HG03097 (cell line): ENCODE data around the gene TSPAN14.
"Not testable (repeated sequence)": the region's sequence is repeated elsewhere in the genome, so short reads cannot be mapped to it uniquely, and the experiment has no call there.

Source experiments
- ATAC-seq: cut with Tn5 transposase; IDR thresholded peaks from one replicate; pipeline ENCODE4 v1.9.1; 2021; ENCODE audit not compliant: unreplicated experiment, low FRiP score

Gene TSPAN14

DNA sequence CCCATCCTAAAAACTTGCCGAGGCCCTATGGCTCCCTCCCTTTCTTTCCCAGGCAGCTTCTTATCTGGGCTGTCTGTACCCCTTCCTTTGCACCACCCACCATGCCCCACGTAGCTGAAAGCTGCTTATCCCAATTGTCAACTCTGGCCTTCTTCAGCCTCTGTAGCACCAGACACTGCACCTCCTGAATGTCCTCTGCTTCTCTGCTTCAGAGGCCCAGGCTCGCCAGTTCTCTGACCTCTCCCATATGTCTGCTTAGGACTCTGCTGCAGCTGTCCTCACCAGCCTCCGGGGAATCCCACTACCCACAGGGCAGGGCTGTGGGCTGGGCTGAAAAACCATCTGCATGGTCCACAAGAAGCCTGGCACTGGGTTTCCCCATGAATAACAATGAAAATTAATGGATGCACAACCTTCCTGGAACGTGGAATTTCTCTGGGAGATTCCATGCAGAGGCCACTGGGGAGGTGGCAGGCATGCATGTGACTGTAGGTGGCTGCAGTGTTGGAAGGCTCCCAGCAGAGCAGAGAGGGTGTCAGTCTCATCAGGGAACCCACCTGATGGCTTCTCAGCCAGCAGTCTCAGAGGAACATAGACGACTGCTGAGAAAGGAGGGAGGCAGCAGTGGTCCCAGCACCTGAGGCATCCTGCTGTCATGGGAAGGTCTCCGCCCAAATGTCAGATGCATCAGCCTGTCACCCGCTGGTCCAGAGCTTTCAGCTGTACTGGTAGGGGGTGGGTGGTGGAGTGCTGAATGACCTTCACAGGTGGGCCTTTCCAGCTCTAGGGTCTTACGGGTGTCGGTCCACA, 66.8 kb downstream of the TSPAN14 start:
- ATAC-seq: no peak

DNA sequence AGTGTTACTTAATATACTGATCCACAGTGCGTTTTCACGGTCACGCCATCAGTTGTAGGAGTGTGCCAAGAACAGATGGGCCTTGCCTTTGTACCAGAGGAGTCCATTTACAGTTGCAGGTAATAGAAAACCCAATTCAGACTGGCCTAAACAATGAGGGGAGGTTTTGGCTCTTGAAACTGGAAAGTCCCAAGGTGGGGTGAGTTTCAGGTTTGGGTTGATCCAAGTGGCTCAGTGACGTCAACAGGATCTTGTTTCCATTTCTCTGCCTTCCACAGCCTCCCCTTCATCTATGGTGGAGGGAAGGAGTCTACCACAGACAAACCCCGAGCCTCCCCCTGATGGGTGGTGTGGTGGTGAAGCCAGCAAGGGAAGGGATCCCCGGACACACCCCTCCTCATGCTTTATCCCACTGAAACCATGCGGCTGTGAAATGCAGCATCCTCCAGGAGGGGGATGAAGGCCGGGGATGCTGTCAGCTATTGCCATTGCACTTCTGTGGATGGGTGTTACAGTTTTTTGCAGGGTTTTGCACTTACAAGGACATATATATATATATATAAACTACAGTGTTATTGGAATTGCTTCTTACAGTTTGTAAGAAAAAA, 68.8 kb downstream of the TSPAN14 start:
- ATAC-seq: no peak

DNA sequence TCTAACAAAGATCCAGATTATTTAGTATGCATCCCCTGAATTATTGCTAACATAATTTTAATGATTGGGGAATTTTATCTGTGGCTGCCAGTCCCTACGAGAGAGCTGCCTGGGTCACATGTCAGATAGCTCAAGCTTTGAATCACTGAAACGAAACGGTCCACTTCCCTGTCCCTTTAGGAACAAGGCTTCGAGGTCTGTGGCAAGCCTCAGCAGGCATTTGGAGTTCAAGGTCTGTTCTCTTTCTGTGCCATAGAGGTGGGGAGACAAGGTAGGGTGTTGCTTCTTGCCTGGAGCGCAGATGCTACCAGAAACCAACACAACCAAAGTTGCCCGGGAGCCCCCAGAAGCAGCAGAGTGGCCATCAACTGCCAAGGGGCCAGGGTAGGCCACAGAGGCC, 69.7 kb downstream of the TSPAN14 start:
- ATAC-seq: no peak

- no peak for ATAC-seq
Observed at GRCh38 chr10:80524190-80524909, 70.2 kb downstream of the TSPAN14 start.

GRCh38 chr10:80526218-80526617, 72.1 kb downstream of the TSPAN14 start:
- no peak for ATAC-seq

- no peak for ATAC-seq
Observed at GRCh38 chr10:80526742-80527141, 72.6 kb downstream of the TSPAN14 start.

DNA sequence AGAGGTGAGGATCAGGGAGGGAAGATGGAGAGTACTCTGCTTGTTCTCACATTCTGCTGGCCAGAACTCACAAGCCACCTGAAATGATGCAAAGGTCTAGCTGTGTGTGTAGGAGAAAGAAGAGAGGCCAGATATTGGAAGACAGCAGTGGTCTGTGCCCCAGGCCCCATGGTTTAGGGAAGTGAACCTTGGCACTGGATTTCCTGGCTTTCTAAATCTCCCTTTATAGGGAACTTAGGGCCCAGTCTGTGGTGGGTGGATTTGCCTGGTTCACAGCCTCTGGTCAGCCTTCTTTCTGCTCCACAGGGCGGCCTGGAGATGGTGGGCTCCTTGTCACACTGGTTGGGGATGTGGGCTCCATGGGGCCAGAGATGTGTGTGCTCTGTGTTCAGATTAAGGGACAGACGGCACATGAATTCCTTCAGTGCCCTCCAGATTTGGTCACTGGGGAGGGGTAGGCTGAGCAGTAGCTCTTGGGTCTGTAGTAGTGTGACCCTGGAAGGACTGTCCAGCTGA, 74.1 kb downstream of the TSPAN14 start:
- no peak for ATAC-seq

GRCh38 chr10:80528901-80529300, 74.8 kb downstream of the TSPAN14 start:
- no peak for ATAC-seq

- no peak for ATAC-seq
Observed at GRCh38 chr10:80529604-80530003, 75.5 kb downstream of the TSPAN14 start.

DNA sequence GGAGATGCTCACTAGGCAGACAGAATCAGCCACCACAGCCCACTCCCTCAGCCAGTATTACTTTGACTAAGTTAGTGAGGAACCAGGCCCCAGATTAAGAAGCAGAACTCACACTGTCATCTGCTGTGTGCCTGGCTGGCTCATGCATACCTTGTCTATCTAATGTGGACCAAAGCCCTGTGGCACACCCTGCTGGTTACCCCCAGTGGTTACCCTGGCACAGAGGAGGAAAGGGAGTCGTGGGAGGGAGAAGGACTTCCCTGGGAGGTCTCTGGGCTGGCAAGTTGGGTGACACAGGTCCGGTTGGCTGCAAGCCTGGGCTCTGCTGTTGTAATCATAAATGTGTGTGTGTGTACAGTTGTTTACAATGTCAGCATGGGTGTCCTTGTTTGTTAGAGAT, 76.1 kb downstream of the TSPAN14 start:
- no peak for ATAC-seq

GRCh38 chr10:80530816-80531215, 76.7 kb downstream of the TSPAN14 start:
- no peak for ATAC-seq

GRCh38 chr10:80532571-80532970, 78.5 kb downstream of the TSPAN14 start:
- ATAC-seq: no peak

DNA sequence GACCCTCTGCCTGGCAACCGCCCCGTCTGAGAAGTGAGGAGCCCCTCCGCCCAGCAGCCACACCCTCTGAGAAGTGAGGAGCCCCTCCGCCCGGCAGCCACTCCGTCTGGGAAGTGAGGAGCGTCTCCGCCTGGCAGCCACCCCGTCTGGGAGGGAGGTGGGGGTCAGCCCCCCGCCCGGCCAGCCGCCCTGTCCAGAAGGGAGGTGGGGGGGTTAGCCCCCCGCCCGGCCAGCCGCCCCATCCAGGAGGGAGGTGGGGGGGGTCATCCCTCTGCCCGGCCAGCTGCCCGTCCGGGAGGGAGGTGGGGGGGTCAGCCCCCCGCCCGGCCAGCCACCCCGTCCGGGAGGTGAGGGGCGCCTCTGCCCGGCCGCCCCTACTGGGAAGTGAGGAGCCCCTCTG, 79.9 kb downstream of the TSPAN14 start:
- ATAC-seq: not testable (repeated sequence)

- ATAC-seq: not testable (repeated sequence)
Observed at GRCh38 chr10:80534646-80535045, 80.5 kb downstream of the TSPAN14 start.

DNA sequence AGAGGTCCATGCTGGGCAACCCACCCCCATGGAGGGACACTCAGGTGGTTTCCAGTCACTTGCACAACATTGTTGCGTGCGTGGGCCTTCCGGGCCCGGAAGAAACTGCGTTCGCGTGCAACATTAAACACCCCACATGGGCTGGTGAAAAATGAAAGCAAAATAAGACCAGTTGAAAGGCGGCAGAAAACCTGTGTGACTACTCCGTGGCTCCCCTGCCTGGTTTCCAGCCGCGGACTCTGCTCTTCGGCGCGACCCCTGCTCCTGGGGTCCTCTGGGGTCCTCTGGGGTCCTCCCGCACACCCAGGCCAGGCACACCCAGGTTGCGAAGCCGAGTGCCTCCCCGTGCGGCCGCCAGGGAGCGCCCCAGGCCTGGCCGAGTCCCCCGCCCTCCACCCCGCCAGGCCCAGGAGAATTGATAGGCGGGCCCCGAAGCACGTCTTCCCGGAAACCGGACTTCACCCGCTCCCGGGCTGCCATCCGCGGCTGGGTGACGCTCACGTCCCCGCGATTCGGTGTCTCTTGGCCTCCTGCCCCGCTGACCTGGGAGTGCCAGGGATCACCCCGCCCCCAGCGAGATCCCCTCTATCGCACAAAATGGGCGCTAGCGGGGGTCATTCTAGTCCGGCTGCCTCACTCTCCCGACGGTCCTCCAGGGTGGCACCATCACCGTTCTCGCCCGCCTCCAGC, 81.7 kb downstream of the TSPAN14 start:
- peak; percentile 62 for ATAC-seq

- no peak for ATAC-seq
Observed at GRCh38 chr10:80536361-80536835, 82.3 kb downstream of the TSPAN14 start.

GRCh38 chr10:80537086-80537735, 83.1 kb downstream of the TSPAN14 start:
- ATAC-seq: no peak

- no peak for ATAC-seq
Observed at GRCh38 chr10:80537736-80538480, 83.8 kb downstream of the TSPAN14 start, which contains the start of gene SH2D4B. TSS of gene SH2D4B (plus strand) at chr10:80537902. CDS start at chr10:80538332, 430 bp downstream.

- ATAC-seq: no peak
Observed at GRCh38 chr10:80538481-80539185, 84.5 kb downstream of the TSPAN14 start.
